Trophoblast cell (in vitro differentiated cells and primary cell): Measurements from ENCODE around the gene GABRE.

ENCODE experiments used
- DNase-seq, 2 donors: peaks; one replicate each; pipeline ENCODE4 v3.0.0-alpha.2; 2016
- H2AFZ ChIP-seq: 2 replicates; pipeline ENCODE4 v1.6.1; 2013; ENCODE audit warnings: low read length, moderate library complexity, mild to moderate bottlenecking; ENCODE audit not compliant: insufficient read depth, poor library complexity
- H2AK5ac ChIP-seq: 2 replicates; pipeline ENCODE4 v1.6.1; 2013; ENCODE audit warnings: mild to moderate bottlenecking, low read length
- H2BK120ac ChIP-seq: 2 replicates; pipeline ENCODE4 v1.6.1; 2013; ENCODE audit warnings: low read length, mild to moderate bottlenecking, moderate library complexity; ENCODE audit not compliant: insufficient read depth, poor library complexity
- H2BK12ac ChIP-seq: 2 replicates; pipeline ENCODE4 v1.6.1; 2013; ENCODE audit warnings: mild to moderate bottlenecking, low read length, moderate library complexity
- H2BK5ac ChIP-seq: 2 replicates; pipeline ENCODE4 v1.6.1; 2013; ENCODE audit warnings: low read length, low read depth, moderate library complexity, mild to moderate bottlenecking; ENCODE audit not compliant: poor library complexity
- H3K14ac ChIP-seq: 2 replicates; pipeline ENCODE4 v1.6.1; 2013; ENCODE audit warnings: mild to moderate bottlenecking, low read length
- H3K18ac ChIP-seq: 2 replicates; pipeline ENCODE4 v1.6.1; 2013; ENCODE audit warnings: mild to moderate bottlenecking, low read length
- H3K23ac ChIP-seq: 2 replicates; pipeline ENCODE4 v1.6.1; 2013; ENCODE audit warnings: low read length
- H3K27ac ChIP-seq: 2 replicates; pipeline ENCODE4 v1.5.1; 2013; ENCODE audit warnings: low read depth, mild to moderate bottlenecking, inconsistent platforms, low read length, moderate library complexity
- H3K27me3 ChIP-seq: 2 replicates; pipeline ENCODE4 v1.6.1; 2013; ENCODE audit warnings: inconsistent platforms, mild to moderate bottlenecking, low read length, moderate library complexity; ENCODE audit not compliant: insufficient read depth
- H3K36me3 ChIP-seq, 2 experiments: 1 replicate in 1 of 2; 2 replicates in 1 of 2; pipeline ENCODE4 v1.6.1; 2013; ENCODE audit warnings: low read length in 2 of 2, mild to moderate bottlenecking in 2 of 2, moderate library complexity in 1 of 2; ENCODE audit not compliant: insufficient read depth in 2 of 2, control insufficient read depth in 1 of 2
- H3K4ac ChIP-seq: 2 replicates; pipeline ENCODE4 v1.6.1; 2013; ENCODE audit warnings: low read depth, mild to moderate bottlenecking, low read length, moderate library complexity
- H3K4me1 ChIP-seq, 2 experiments: 1 replicate in 1 of 2; 2 replicates in 1 of 2; pipeline ENCODE4 v1.6.1; 2013; ENCODE audit warnings: low read length in 2 of 2, mild to moderate bottlenecking in 2 of 2, moderate library complexity in 1 of 2; ENCODE audit not compliant: insufficient read depth in 2 of 2, control insufficient read depth in 1 of 2
- H3K4me2 ChIP-seq: 2 replicates; pipeline ENCODE4 v1.6.1; 2013; ENCODE audit warnings: inconsistent platforms, mild to moderate bottlenecking, low read length, moderate library complexity
- H3K4me3 ChIP-seq: 2 replicates; pipeline ENCODE4 v1.5.1; 2013; ENCODE audit warnings: mild to moderate bottlenecking, low read depth, low read length, inconsistent platforms
- H3K79me1 ChIP-seq: one replicate; pipeline ENCODE4 v1.6.1; 2013; ENCODE audit warnings: low read length
- H3K79me2 ChIP-seq: 2 replicates; pipeline ENCODE4 v1.6.1; 2013; ENCODE audit warnings: low read length, mild to moderate bottlenecking; ENCODE audit not compliant: control insufficient read depth, insufficient read depth, poor library complexity
- H3K9ac ChIP-seq: 2 replicates; pipeline ENCODE4 v1.6.1; 2013; ENCODE audit warnings: mild to moderate bottlenecking, low read length
- H3K9me3 ChIP-seq: 2 replicates; pipeline ENCODE4 v1.6.1; 2013; ENCODE audit warnings: low read depth, mild to moderate bottlenecking, control low read depth, inconsistent platforms, low read length; ENCODE audit not compliant: insufficient read depth
- H4K12ac ChIP-seq: 2 replicates; pipeline ENCODE4 v1.6.1; 2013; ENCODE audit warnings: low read depth, mild to moderate bottlenecking, low read length, moderate library complexity
- H4K8ac ChIP-seq: 2 replicates; pipeline ENCODE4 v1.6.1; 2013; ENCODE audit warnings: low read depth, mild to moderate bottlenecking, low read length, moderate library complexity
- H4K91ac ChIP-seq: one replicate; pipeline ENCODE4 v1.6.1; 2013; ENCODE audit warnings: low read depth, mild to moderate bottlenecking, low read length, moderate library complexity
- WGBS: extraction: QIAGEN DNeasy Blood & Tissue Kit; methylation state at CpG from one replicate; pipeline ENCODE4 v1.1.7; 2013; ENCODE audit warnings: missing lambda C conversion rate; ENCODE audit not compliant: insufficient read length, insufficient coverage; ENCODE audit errors: extremely low coverage; 5-methylcytosine and 5-hydroxymethylcytosine counted together

GABRE gene

GRCh38 chrX:151935358-151935757 lies 39.1 kb downstream of the GABRE start:
- no peak overlapping the region for H3K9ac ChIP-seq
- H3K4me2 ChIP-seq, result no peak overlapping the region
- no peaks in the 10 kb centered on the region for H3K79me2 ChIP-seq
- H3K79me1 ChIP-seq, result no peaks in the 10 kb centered on the region
- H3K14ac ChIP-seq, result no peak overlapping the region
- H2AK5ac ChIP-seq, result no peak overlapping the region
- no peak overlapping the region for H2AFZ ChIP-seq
- no peaks in the 10 kb centered on the region for H3K4me1 ChIP-seq
- no peak overlapping the region for H2BK12ac ChIP-seq
- H3K27me3 ChIP-seq, result no peaks in the 10 kb centered on the region
- no peak overlapping the region for H2BK120ac ChIP-seq
- no peak overlapping the region for H3K4me3 ChIP-seq
- no peak overlapping the region for H3K23ac ChIP-seq
- no peaks in the 10 kb centered on the region for H3K36me3 ChIP-seq
- no peak overlapping the region for H3K27ac ChIP-seq
- H4K91ac ChIP-seq, result no peak overlapping the region
- H4K12ac ChIP-seq, result no peak overlapping the region
- no peak overlapping the region for H4K8ac ChIP-seq
- no peak for DNase-seq
- H3K18ac ChIP-seq, result no peak overlapping the region
- no peaks in the 10 kb centered on the region for H3K9me3 ChIP-seq
- no peak overlapping the region for H2BK5ac ChIP-seq
- WGBS, result no CpG with 5 or more reads among the region's 1 CpG
- H3K4ac ChIP-seq, result no peak overlapping the region

- Histone ChIP-seq H2AK5ac (no peak overlapping the region), H3K4me3 (no peak overlapping the region), H3K9me3 (no peaks in the 10 kb centered on the region), H4K8ac (no peak overlapping the region), H3K9ac (no peak overlapping the region), H2AFZ (no peak overlapping the region), H3K23ac (no peak overlapping the region), H4K91ac (no peak overlapping the region), H3K4me2 (no peak overlapping the region), H3K27me3 (no peaks in the 10 kb centered on the region), H3K14ac (no peak overlapping the region), H3K4me1 (no peaks in the 10 kb centered on the region), H2BK120ac (no peak overlapping the region), H3K79me2 (no peaks in the 10 kb centered on the region), H3K27ac (no peak overlapping the region), H2BK12ac (no peak overlapping the region), H3K79me1 (no peaks in the 10 kb centered on the region), H3K18ac (no peak overlapping the region), H2BK5ac (no peak overlapping the region), H3K4ac (no peak overlapping the region), H4K12ac (peak overlapping the region; percentile 43), H3K36me3 (no peaks in the 10 kb centered on the region)
- WGBS, result no CpG with 5 or more reads among the region's 4 CpGs
- no peak for DNase-seq
These were observed 45.4 kb downstream of the GABRE start for GRCh38 chrX:151929126-151929525.

GRCh38 chrX:151923648-151924047 lies 50.8 kb downstream of the GABRE start:
- Histone ChIP-seq H2AFZ (no peak overlapping the region), H2AK5ac (no peak overlapping the region), H3K23ac (no peak overlapping the region), H3K79me1 (no peaks in the 10 kb centered on the region), H2BK12ac (no peak overlapping the region), H3K27ac (no peak overlapping the region), H2BK120ac (no peak overlapping the region), H3K4me3 (no peak overlapping the region), H3K79me2 (no peaks in the 10 kb centered on the region), H3K9me3 (no peaks in the 10 kb centered on the region), H3K27me3 (no peaks in the 10 kb centered on the region), H3K4me1 (no peaks in the 10 kb centered on the region), H3K4me2 (no peak overlapping the region), H3K18ac (no peak overlapping the region), H2BK5ac (no peak overlapping the region), H3K9ac (no peak overlapping the region), H3K14ac (no peak overlapping the region), H3K4ac (no peak overlapping the region), H4K8ac (no peak overlapping the region), H4K91ac (no peak overlapping the region), H4K12ac (no peak overlapping the region), H3K36me3 (no peaks in the 10 kb centered on the region)
- WGBS, result no CpG with 5 or more reads among the region's 6 CpGs
- DNase-seq, result no peak

GRCh38 chrX:151922692-151923091 lies 51.8 kb downstream of the GABRE start:
- Histone ChIP-seq H4K91ac (no peak overlapping the region), H2BK120ac (no peak overlapping the region), H3K4me1 (no peaks in the 10 kb centered on the region), H3K27me3 (no peaks in the 10 kb centered on the region), H3K79me1 (no peaks in the 10 kb centered on the region), H3K4me2 (no peak overlapping the region), H3K14ac (no peak overlapping the region), H3K18ac (no peak overlapping the region), H3K36me3 (no peaks in the 10 kb centered on the region), H2AK5ac (no peak overlapping the region), H3K79me2 (no peaks in the 10 kb centered on the region), H4K8ac (no peak overlapping the region), H2AFZ (no peak overlapping the region), H3K4me3 (no peak overlapping the region), H3K23ac (no peak overlapping the region), H3K9me3 (no peaks in the 10 kb centered on the region), H3K4ac (no peak overlapping the region), H4K12ac (no peak overlapping the region), H3K27ac (no peak overlapping the region), H3K9ac (no peak overlapping the region), H2BK5ac (no peak overlapping the region), H2BK12ac (no peak overlapping the region)
- DNase-seq, result no peak
- no CpG with 5 or more reads among the region's 5 CpGs for WGBS
